Endothelial cell of umbilical vein (primary cell): ENCODE results near the gene EYS. TPM values are rescaled to one million over a fixed set of nuclear protein-coding genes. Genes with fewer than 3 reads are reported as not detected.

Experiments
- BruUV-seq: library from RNA; stranded (reverse); fragments of 400-500 nt; replicated peaks from 2 replicates; lab custom pipeline; 2021; lab: Mats Ljungman, UMichigan
- CTCF ChIA-PET: fragments of 300-600, 350-600 bp; sonication (Branson Sonifier 250); formaldehyde crosslinking; loops from one replicate; lab custom pipeline; 2021; ENCODE audit warnings: antibody characterized with exemption, inconsistent platforms; lab: Charles Lee
- POLR2A ChIA-PET: fragments of 300-600, 350-600 bp; sonication (Branson Sonifier 250); formaldehyde crosslinking; loops from one replicate; lab custom pipeline; 2021; ENCODE audit warnings: antibody characterized with exemption, inconsistent platforms; lab: Charles Lee
- DNase-seq: peaks from one replicate; pipeline ENCODE4 v3.0.0-alpha.2; 2011; ENCODE audit warnings: low read depth, low spot score
- FAIRE-seq: peaks from 2 replicates; lab custom pipeline; 2011; peaks lifted over from hg19 to GRCh38; lab: Jason Lieb, UNC
- H2AFZ ChIP-seq: 2 replicates; pipeline ENCODE4 v1.6.0; 2012; ENCODE audit warnings: low read depth, low read length, control low read depth, inconsistent platforms
- H3K27ac ChIP-seq: 2 replicates; pipeline ENCODE4 v1.5.1; 2011; ENCODE audit warnings: low read depth, mild to moderate bottlenecking, control low read depth, low read length, moderate library complexity; ENCODE audit not compliant: insufficient read depth
- H3K27me3 ChIP-seq, 2 experiments: 2 replicates each; pipeline versions ENCODE4 v1.6.0 to v1.6.1; 2011; ENCODE audit warnings: low read length in 2 of 2, mixed read lengths in 1 of 2; ENCODE audit not compliant: control insufficient read depth in 2 of 2, insufficient read depth in 2 of 2
- H3K36me3 ChIP-seq, 2 experiments: 2 replicates in 1 of 2; 3 replicates in 1 of 2; pipeline ENCODE4 v1.5.1; 2011; ENCODE audit warnings: low read length in 2 of 2, mild to moderate bottlenecking in 1 of 2, moderate library complexity in 1 of 2; ENCODE audit not compliant: control insufficient read depth in 2 of 2, insufficient read depth in 2 of 2; ENCODE audit errors: extremely low read depth in 1 of 2
- H3K4me1 ChIP-seq: 3 replicates; pipeline ENCODE4 v1.5.1; 2011; ENCODE audit warnings: mild to moderate bottlenecking, low read length; ENCODE audit not compliant: control insufficient read depth, insufficient read depth; ENCODE audit errors: extremely low read depth
- H3K4me2 ChIP-seq: 2 replicates; pipeline ENCODE4 v1.6.1; 2011; ENCODE audit warnings: low read length, control low read depth, mixed read lengths; ENCODE audit not compliant: insufficient read depth
- H3K4me3 ChIP-seq, 3 experiments: fragments of 200-600 bp in 1 of 3; sonication (generic), shearing (Covaris generic) in 1 of 3; replicated peaks in 1 of 3; 2 replicates each; pipeline ENCODE4 v1.5.1; 2011 to 2016; ENCODE audit warnings: control low read depth in 3 of 3, low read length in 3 of 3, mild to moderate bottlenecking in 2 of 3, inconsistent platforms in 1 of 3, low read depth in 1 of 3, moderate library complexity in 1 of 3; ENCODE audit not compliant: insufficient read depth in 1 of 3
- H3K79me2 ChIP-seq: 2 replicates; pipeline ENCODE4 v1.6.0; 2012; ENCODE audit warnings: low read length, inconsistent platforms; ENCODE audit not compliant: control insufficient read depth, insufficient read depth
- H3K9ac ChIP-seq: replicated peaks from 2 replicates; pipeline ENCODE3; 2011; ENCODE audit warnings: low read length, control low read depth; ENCODE audit not compliant: insufficient read depth; ENCODE audit errors: extremely low read depth
- H3K9me1 ChIP-seq: replicated peaks from 3 replicates; pipeline ENCODE4 v1.6.0; 2011; ENCODE audit warnings: mild to moderate bottlenecking, low read length; ENCODE audit not compliant: control insufficient read depth, insufficient read depth; ENCODE audit errors: extremely low read depth
- H3K9me3 ChIP-seq: replicated peaks from 2 replicates; pipeline ENCODE4 v1.5.1; 2012; ENCODE audit warnings: low read length, inconsistent platforms; ENCODE audit not compliant: control insufficient read depth, insufficient read depth
- H4K20me1 ChIP-seq: replicated peaks from 2 replicates; pipeline ENCODE3; 2011; ENCODE audit warnings: mild to moderate bottlenecking, low read length; ENCODE audit not compliant: control insufficient read depth, insufficient read depth; ENCODE audit errors: extremely low read depth
- CTCF ChIP-seq, 2 donors: IDR thresholded peaks; 1 replicate in 1 of 2; 2 replicates in 1 of 2; pipeline ENCODE4 v1.5.1; 2011; ENCODE audit warnings: low read length in 2 of 2, mild to moderate bottlenecking in 2 of 2, moderate library complexity in 2 of 2, control low read depth in 1 of 2, inconsistent platforms in 1 of 2, low read depth in 1 of 2; ENCODE audit not compliant: insufficient read depth in 1 of 2; ENCODE audit errors: extremely low read depth in 1 of 2
- FOS ChIP-seq: IDR thresholded peaks from 2 replicates; pipeline ENCODE4 v1.6.1; 2011; ENCODE audit warnings: mild to moderate bottlenecking, low read length, moderate library complexity, borderline replicate concordance; ENCODE audit not compliant: insufficient read depth
- dilution Hi-C: fragments of 300-500 bp; cut with MboI; formaldehyde crosslinking; loops from one replicate; pipeline ENCODE4 v1.15.0; 2019; ENCODE audit warnings: low sequenced_read_pairs; ENCODE audit not compliant: extremely low pct_ligation_motif_present
- intact Hi-C: fragments of 100-400 bp; cut with micrococcal nuclease; formaldehyde crosslinking; loops from one replicate; pipeline ENCODE4 v1.10.0; 2022
- polyA plus RNA-seq, 4 experiments: library from polyadenylated mRNA; depleted of rRNA in 3 of 4; stranded (reverse) in 3 of 4; unstranded in 1 of 4; fragments of >200 nt; gene quantifications; 2 replicates each; pipeline versions ENCODE4 v1.2.1 to v1.2.3, GENCODE V29; 2011 to 2012; ENCODE audit warnings: missing spikeins in 1 of 4
- total RNA-seq: library from RNA; stranded (reverse); gene quantifications from 2 replicates; pipeline ENCODE4 v1.2.3, GENCODE V29; 2021

EYS gene
- total and polyA plus RNA-seq, 2 donors (not counting 3 experiments of a cell fraction or from before 2014, with no cell fraction given), result 0.01 to 0.27 TPM

- CTCF ChIA-PET, result no interaction called here
- FAIRE-seq, result no peak
Measured at GRCh38 chr6:65231616-65232015, 475.4 kb downstream of the EYS start.

GRCh38 chr6:65229825-65230224 is 477.2 kb downstream of the EYS start:
- TF ChIP-seq CTCF (IDR thresholded peaks at IDR 0.05; ENCODE audit: extremely low read depth in 1 of 2, insufficient read depth in 1 of 2, low read depth in 1 of 2, low read length in 2 of 2), result no peak
- TF ChIP-seq FOS, result peak; percentile 19
- dilution Hi-C loops, result no loop called here
- H3K9me1 ChIP-seq, result no peaks in the 10 kb centered on the region

More at GRCh38 chr6:65231616-65232015, 475.4 kb downstream of the EYS start:
- Histone ChIP-seq H3K4me3 (no peak overlapping the region), H3K9me3 (no peaks in the 10 kb centered on the region), H3K79me2 (no peaks in the 10 kb centered on the region), H4K20me1 (no peaks in the 10 kb centered on the region), H3K4me1 (peaks cover 5% of the 10 kb centered on the region), H3K4me2 (no peak overlapping the region), H2AFZ (no peak overlapping the region), H3K27me3 (no peaks in the 10 kb centered on the region), H3K27ac (no peak overlapping the region), H3K9ac (no peak overlapping the region), H3K9me1 (no peaks in the 10 kb centered on the region), H3K36me3 (no peaks in the 10 kb centered on the region)
- dilution Hi-C loops (no loop called here), intact Hi-C loops (no loop called here)
- no peak for DNase-seq
- no peak for TF ChIP-seq CTCF (IDR thresholded peaks at IDR 0.05; ENCODE audit: extremely low read depth in 1 of 2, insufficient read depth in 1 of 2, low read depth in 1 of 2, low read length in 2 of 2)
- BruUV-seq, result no TSS peak
- POLR2A ChIA-PET, result no interaction called here

More at GRCh38 chr6:65229825-65230224, 477.2 kb downstream of the EYS start:
- POLR2A ChIA-PET, result no interaction called here
- Histone ChIP-seq H3K4me1 (peaks cover 5% of the 10 kb centered on the region), H3K9ac (no peak overlapping the region), H3K27ac (no peak overlapping the region), H3K4me3 (no peak overlapping the region), H3K27me3 (no peaks in the 10 kb centered on the region), H3K9me3 (no peaks in the 10 kb centered on the region), H3K36me3 (no peaks in the 10 kb centered on the region), H4K20me1 (no peaks in the 10 kb centered on the region), H3K4me2 (peak overlapping the region; percentile 0), H2AFZ (peak overlapping the region; percentile 35), H3K79me2 (no peaks in the 10 kb centered on the region)
- no TSS peak for BruUV-seq
- intact Hi-C loops, result no loop called here
- DNase-seq, result peak; percentile 85
- peak; percentile 55 for FAIRE-seq
- CTCF ChIA-PET, result no interaction called here
